Neural cell (in vitro differentiated cells): ENCODE results near the gene DHRS7. TPM values are rescaled to one million over a fixed set of nuclear protein-coding genes. Genes with fewer than 3 reads are reported as not detected.

Experiments used
- H2AFZ ChIP-seq: fragments of 200-600, 300-800 bp; sonication (generic), shearing (Covaris generic); 2 replicates; pipeline ENCODE4 v1.6.0; 2014; ENCODE audit warnings: low read depth, mild to moderate bottlenecking, antibody characterized with exemption, low read length, moderate library complexity
- H3F3A ChIP-seq: fragments of 200-600 bp; shearing (Covaris generic); 2 replicates; pipeline ENCODE4 v1.6.1; 2016; ENCODE audit warnings: mild to moderate bottlenecking, moderate library complexity, mixed read lengths, antibody characterized with exemption, low read length; ENCODE audit not compliant: insufficient read depth, poor library complexity, severe bottlenecking
- H3K27ac ChIP-seq: fragments of 200-600, 300-800 bp; sonication (generic), shearing (Covaris generic); 2 replicates; pipeline ENCODE4 v1.5.1; 2014; ENCODE audit warnings: mild to moderate bottlenecking, low read length, moderate library complexity
- H3K27me3 ChIP-seq: fragments of 300-800, 200-600 bp; sonication (generic), shearing (Covaris generic); 2 replicates; pipeline ENCODE4 v1.6.0; 2014; ENCODE audit warnings: mild to moderate bottlenecking, low read depth, low read length, moderate library complexity; ENCODE audit not compliant: insufficient read depth
- H3K36me3 ChIP-seq: fragments of 300-800, 200-600 bp; sonication (generic), shearing (Covaris generic); 2 replicates; pipeline ENCODE4 v1.5.1; 2014; ENCODE audit warnings: mild to moderate bottlenecking, antibody characterized with exemption, low read length, moderate library complexity; ENCODE audit not compliant: insufficient read depth
- H3K4me2 ChIP-seq: fragments of 300-800, 200-600 bp; sonication (generic), shearing (Covaris generic); 2 replicates; pipeline ENCODE4 v1.6.0; 2014; ENCODE audit warnings: mild to moderate bottlenecking, low read length
- H3K4me3 ChIP-seq: fragments of 300-800, 200-600 bp; sonication (generic), shearing (Covaris generic); 2 replicates; pipeline ENCODE4 v1.5.1; 2014; ENCODE audit warnings: mild to moderate bottlenecking, low read length, moderate library complexity
- H3K79me2 ChIP-seq: fragments of 200-600 bp; shearing (Covaris generic); replicated peaks from 2 replicates; pipeline ENCODE4 v1.6.0; 2014; ENCODE audit warnings: mild to moderate bottlenecking, low read length, moderate library complexity; ENCODE audit not compliant: insufficient read depth
- H3K9ac ChIP-seq: fragments of 300-800, 200-600 bp; sonication (generic), shearing (Covaris generic); 2 replicates; pipeline ENCODE4 v1.6.1; 2016; ENCODE audit warnings: mild to moderate bottlenecking, low read length, mixed read lengths
- H3K9me2 ChIP-seq: fragments of 200-600 bp; shearing (Covaris generic); 2 replicates; pipeline ENCODE4 v1.6.1; 2016; ENCODE audit warnings: mild to moderate bottlenecking, low read length, mixed read lengths; ENCODE audit not compliant: insufficient read depth
- H3K9me3 ChIP-seq: fragments of 200-600, 300-800 bp; sonication (generic), shearing (Covaris generic); 2 replicates; pipeline ENCODE4 v1.6.1; 2016; ENCODE audit warnings: mild to moderate bottlenecking, mixed run types, low read length, moderate library complexity, mixed read lengths
- H4K20me1 ChIP-seq: fragments of 200-600 bp; shearing (Covaris generic); 2 replicates; pipeline ENCODE4 v1.6.1; 2016; ENCODE audit warnings: mild to moderate bottlenecking, mixed run types; ENCODE audit not compliant: insufficient read depth
- EP300 ChIP-seq: fragments of 450-650 bp; conservative IDR thresholded peaks from 2 replicates; pipeline ENCODE4 v1.6.1; 2014; ENCODE audit warnings: antibody characterized with exemption, mild to moderate bottlenecking, moderate library complexity; ENCODE audit not compliant: poor library complexity, severe bottlenecking
- EZH2 ChIP-seq: fragments of 200-600, 300-800 bp; shearing (Covaris generic), sonication (generic); IDR thresholded peaks from 2 replicates; pipeline ENCODE4 v1.6.1; 2014; ENCODE audit warnings: antibody characterized with exemption, low read length, borderline replicate concordance, mild to moderate bottlenecking; ENCODE audit not compliant: insufficient read depth, poor library complexity, severe bottlenecking
- MXI1 ChIP-seq: fragments of 450-650 bp; conservative IDR thresholded peaks from 2 replicates; pipeline ENCODE4 v1.6.1; 2014; ENCODE audit warnings: antibody characterized with exemption, mild to moderate bottlenecking; ENCODE audit not compliant: poor library complexity, severe bottlenecking
- POLR2AphosphoS5 ChIP-seq: IDR thresholded peaks from 2 replicates; pipeline ENCODE4 v1.6.1; 2012
- RAD21 ChIP-seq: fragments of 450-650 bp; conservative IDR thresholded peaks from 2 replicates; pipeline ENCODE4 v1.6.1; 2014; ENCODE audit warnings: antibody characterized with exemption, mild to moderate bottlenecking, moderate library complexity
- SMC3 ChIP-seq: fragments of 450-650 bp; conservative IDR thresholded peaks from 2 replicates; pipeline ENCODE4 v1.6.1; 2014; ENCODE audit warnings: antibody characterized with exemption, mild to moderate bottlenecking, moderate library complexity; ENCODE audit not compliant: poor library complexity
- TAF1 ChIP-seq: IDR thresholded peaks from 2 replicates; pipeline ENCODE4 v1.6.1; 2012; ENCODE audit warnings: low read depth
- polyA plus RNA-seq: library from polyadenylated mRNA; depleted of rRNA; stranded (reverse); fragments of >200 nt; gene quantifications from 2 replicates; pipeline ENCODE4 v1.2.3, GENCODE V29; 2014
- TF ChIP-seq, protein P1 (sequence below): fragments of 450-650 bp; IDR thresholded peaks from 2 replicates; pipeline ENCODE4 v1.5.1; 2014; ENCODE audit warnings: antibody characterized with exemption, mild to moderate bottlenecking, moderate library complexity; ENCODE audit not compliant: poor library complexity, severe bottlenecking
- TF ChIP-seq, protein P2 (sequence below): IDR thresholded peaks from 2 replicates; pipeline ENCODE4 v1.6.1; 2012; ENCODE audit warnings: borderline replicate concordance

The DHRS7 gene
- polyA plus RNA-seq, 1 donor from 2014 or later, result 89.6 TPM

DNA sequence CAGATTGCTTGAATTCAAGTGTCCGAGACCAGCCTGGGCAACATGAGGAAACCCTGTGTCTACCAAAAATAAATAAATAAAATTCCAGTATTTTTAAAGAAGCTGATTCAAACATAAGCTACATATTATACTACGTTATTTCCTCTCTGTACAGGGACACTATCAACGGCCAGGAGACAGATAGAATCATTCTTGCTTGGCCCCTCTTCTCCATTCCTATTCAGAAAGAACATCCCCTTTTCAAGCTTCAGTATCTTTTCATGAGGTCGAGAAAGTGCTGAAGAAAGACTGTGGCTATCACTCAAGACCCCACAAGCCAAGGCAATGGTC lies 314 bp upstream of the DHRS7 start:
- Histone ChIP-seq H2AFZ (peak overlapping the region; percentile 56), H3K4me3 (peak overlapping the region; percentile 92), H3K9me2 (no peaks in the 10 kb centered on the region), H3K36me3 (no peaks in the 10 kb centered on the region), H3K9me3 (no peaks in the 10 kb centered on the region), H4K20me1 (no peaks in the 10 kb centered on the region), H3K79me2 (peaks cover 18% of the 10 kb centered on the region), H3K27me3 (no peaks in the 10 kb centered on the region), H3K27ac (peak overlapping the region; percentile 85), H3K9ac (peak overlapping the region; percentile 92), H3F3A (peaks cover 6% of the 10 kb centered on the region), H3K4me2 (peak overlapping the region; percentile 73)
- no peak for TF ChIP-seq EP300
- TF ChIP-seq, protein P1, sequence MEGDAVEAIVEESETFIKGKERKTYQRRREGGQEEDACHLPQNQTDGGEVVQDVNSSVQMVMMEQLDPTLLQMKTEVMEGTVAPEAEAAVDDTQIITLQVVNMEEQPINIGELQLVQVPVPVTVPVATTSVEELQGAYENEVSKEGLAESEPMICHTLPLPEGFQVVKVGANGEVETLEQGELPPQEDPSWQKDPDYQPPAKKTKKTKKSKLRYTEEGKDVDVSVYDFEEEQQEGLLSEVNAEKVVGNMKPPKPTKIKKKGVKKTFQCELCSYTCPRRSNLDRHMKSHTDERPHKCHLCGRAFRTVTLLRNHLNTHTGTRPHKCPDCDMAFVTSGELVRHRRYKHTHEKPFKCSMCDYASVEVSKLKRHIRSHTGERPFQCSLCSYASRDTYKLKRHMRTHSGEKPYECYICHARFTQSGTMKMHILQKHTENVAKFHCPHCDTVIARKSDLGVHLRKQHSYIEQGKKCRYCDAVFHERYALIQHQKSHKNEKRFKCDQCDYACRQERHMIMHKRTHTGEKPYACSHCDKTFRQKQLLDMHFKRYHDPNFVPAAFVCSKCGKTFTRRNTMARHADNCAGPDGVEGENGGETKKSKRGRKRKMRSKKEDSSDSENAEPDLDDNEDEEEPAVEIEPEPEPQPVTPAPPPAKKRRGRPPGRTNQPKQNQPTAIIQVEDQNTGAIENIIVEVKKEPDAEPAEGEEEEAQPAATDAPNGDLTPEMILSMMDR, result no peak
- TF ChIP-seq, protein P2, sequence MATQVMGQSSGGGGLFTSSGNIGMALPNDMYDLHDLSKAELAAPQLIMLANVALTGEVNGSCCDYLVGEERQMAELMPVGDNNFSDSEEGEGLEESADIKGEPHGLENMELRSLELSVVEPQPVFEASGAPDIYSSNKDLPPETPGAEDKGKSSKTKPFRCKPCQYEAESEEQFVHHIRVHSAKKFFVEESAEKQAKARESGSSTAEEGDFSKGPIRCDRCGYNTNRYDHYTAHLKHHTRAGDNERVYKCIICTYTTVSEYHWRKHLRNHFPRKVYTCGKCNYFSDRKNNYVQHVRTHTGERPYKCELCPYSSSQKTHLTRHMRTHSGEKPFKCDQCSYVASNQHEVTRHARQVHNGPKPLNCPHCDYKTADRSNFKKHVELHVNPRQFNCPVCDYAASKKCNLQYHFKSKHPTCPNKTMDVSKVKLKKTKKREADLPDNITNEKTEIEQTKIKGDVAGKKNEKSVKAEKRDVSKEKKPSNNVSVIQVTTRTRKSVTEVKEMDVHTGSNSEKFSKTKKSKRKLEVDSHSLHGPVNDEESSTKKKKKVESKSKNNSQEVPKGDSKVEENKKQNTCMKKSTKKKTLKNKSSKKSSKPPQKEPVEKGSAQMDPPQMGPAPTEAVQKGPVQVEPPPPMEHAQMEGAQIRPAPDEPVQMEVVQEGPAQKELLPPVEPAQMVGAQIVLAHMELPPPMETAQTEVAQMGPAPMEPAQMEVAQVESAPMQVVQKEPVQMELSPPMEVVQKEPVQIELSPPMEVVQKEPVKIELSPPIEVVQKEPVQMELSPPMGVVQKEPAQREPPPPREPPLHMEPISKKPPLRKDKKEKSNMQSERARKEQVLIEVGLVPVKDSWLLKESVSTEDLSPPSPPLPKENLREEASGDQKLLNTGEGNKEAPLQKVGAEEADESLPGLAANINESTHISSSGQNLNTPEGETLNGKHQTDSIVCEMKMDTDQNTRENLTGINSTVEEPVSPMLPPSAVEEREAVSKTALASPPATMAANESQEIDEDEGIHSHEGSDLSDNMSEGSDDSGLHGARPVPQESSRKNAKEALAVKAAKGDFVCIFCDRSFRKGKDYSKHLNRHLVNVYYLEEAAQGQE, result no peak
- no peak for TF ChIP-seq EZH2
- no peak for TF ChIP-seq MXI1
- TF ChIP-seq SMC3, result no peak
- no peak for TF ChIP-seq TAF1
- no peak for TF ChIP-seq POLR2AphosphoS5
- no peak for TF ChIP-seq RAD21

DNA sequence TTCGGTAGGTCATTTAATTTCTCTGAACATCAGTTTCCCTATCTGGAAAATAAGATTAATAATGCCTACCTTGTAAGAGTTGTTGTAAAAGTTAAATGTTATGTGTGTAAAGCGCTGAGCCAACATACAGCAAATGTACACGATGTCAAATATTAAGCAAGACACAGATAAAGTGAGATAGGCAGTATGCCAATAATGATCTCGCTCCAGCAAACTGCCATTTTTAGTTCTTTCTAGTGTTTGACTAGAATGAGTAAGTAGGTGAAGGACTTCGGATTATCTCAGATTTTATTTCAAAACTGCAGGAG lies 840 bp downstream of the DHRS7 start:
- Histone ChIP-seq H2AFZ (no peak overlapping the region), H3K9ac (peak overlapping the region; percentile 92), H3K9me2 (no peaks in the 10 kb centered on the region), H4K20me1 (no peaks in the 10 kb centered on the region), H3K79me2 (peaks cover 18% of the 10 kb centered on the region), H3K4me2 (peak overlapping the region; percentile 95), H3K9me3 (no peaks in the 10 kb centered on the region), H3K27me3 (no peaks in the 10 kb centered on the region), H3K4me3 (peak overlapping the region; percentile 92), H3K36me3 (no peaks in the 10 kb centered on the region), H3K27ac (peak overlapping the region; percentile 85), H3F3A (peaks cover 6% of the 10 kb centered on the region)
- TF ChIP-seq RAD21 (no peak), TAF1 (no peak), EZH2 (no peak)
- TF ChIP-seq, protein P1, result no peak
